Suppressor macrophage treated with lipopolysaccharide for 1 hour (primary cell): ENCODE results near the gene AFG1L.
"Not testable (repeated sequence)": the region's sequence is repeated elsewhere in the genome, so short reads cannot be mapped to it uniquely, and the experiment has no call there.

ENCODE experiments used
- DNase-seq, 3 donors: peaks; one replicate each; pipeline ENCODE4 v3.0.0-alpha.2; 2020 to 2022

AFG1L gene

DNA sequence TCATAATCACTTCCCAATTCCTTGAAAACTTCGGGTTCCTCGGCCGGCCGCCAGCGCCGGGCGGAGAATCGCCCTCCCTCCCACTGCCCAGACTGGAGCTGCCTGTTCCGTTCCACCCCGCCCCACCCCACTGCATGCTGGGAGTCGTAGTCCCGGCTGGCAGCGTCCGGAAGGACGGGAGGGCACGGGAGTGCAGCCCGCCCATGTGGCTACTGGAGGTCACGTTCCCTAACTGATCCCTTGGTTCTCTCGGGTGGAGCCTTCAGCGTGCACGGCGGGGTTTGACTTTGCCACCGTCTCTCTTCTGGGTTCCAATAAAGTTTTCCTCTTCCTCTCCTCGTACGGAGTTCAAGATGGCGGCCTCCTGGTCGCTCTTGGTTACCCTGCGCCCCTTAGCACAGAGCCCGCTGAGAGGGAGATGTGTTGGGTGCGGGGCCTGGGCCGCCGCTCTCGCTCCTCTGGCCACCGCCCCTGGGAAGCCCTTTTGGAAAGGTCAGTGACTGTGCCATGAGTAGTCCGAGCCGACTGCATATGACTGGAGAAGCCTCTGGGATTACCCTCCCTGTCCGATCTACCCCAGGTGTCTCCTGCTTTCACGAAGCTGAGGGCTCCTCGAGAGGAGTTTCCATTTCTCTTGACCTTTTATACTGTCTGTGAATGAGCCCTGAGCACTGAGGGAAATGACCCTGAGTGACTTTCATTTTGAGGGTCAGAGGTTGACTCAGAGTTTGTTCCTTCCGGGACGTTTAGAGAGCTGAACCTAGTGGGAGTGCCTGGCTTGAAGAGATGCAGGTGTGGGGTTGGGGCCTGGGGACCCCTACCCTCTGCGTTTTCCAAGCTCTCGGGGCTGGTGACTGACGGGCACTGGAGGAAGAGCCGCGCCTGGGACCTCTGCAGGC is at the start of gene AFG1L:
Gene AFG1L (plus strand): TSS at position 328 of the 899 bp plus-strand sequence. CDS start 26 bp downstream, at position 354.
- peak; percentile 83 to 95 (median 90) for DNase-seq

DNA sequence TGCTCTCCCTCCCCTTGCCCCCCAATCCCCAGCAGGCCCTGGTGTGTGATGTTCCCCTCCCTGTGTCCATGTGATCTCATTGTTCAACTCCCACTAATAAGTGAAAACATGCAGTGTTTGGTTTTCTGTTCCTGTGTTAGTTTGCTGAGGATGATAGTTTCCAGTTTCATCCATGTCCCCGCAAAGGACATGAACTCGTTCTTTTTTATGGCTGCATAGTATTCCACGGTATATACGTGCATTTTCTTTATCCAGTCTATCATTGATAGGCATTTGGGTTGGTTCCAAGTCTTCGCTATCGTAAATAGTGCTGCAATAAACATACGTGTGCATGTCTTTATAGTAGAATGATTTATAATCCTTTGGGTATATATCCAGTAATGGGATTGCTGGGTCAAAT is 49.8 kb upstream of the AFG1L start:
- not testable (repeated sequence) for DNase-seq

DNA sequence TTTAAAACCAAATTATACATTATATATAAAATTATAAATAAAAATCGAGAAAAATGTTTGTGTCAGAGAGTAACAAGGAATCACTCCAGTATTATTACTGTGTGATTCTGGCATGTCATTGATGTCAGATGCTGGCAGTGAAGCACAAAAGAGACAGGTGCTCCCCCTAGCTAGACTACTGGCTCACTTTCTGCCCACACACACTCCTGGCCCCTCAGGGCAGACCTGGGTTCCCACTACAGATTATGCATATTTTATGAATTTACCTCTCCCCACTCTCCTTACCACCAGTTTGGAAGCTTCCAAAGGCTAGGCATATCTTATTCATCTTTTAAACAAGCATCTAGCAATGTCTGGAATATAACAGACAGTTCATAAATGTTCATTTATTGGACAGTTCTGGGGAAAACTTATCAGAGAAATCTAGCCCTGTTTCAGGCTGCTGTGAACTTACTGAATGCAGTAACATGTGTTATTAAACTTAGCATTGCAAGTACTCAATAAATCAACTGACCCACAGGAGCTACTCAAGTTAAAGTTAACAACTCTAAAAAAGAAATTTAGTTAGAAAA is 46.8 kb upstream of the AFG1L start:
- no peak for DNase-seq

DNA sequence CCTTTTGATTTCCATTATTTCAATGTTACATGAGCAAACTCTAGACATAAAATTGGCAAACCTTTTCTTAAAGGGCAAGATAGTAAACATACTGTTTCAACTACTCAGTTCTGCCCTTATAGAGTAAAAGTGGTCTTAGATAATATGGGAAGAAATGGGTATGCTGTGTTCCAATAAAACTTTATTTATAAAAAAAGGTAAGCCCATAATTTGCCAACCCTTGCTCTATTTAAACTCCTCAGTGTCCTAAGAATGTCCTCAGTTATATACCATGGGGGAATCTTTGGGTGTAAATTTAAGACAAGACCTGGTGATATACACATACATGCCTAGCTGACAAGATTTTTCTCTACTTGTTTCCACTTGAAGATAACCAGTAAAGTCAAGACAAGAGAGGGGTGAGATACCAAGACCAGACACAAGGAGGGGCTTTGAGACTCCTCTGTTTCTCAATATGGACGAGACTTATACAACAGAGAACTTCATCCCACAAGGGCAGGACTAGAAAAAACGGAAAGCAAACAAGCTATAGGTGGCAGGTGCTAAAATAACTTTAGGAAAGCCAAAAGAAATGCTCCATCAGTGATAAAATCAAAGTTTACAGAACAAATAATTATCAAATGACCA is 44.5 kb upstream of the AFG1L start:
- DNase-seq, result peak; percentile 17 to 34 (median 25)

DNA sequence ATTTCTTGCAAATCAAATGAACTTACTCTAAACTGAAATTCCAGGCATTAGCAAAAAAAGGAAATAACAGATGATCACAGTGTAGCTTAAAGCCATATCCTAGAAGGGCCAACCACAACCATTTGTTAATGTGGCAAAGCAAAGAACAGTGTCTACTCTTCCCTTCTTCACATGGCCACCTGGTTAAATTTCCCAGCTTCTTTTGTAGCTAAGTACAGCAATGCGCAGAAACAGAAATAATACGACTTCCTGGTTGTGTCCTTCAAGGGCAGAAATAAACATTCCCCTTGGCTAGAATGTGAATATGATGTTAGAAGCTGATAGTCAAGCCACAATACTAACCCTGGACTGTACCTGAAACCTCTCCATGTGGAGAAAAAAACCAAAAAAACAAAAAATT is 43.6 kb upstream of the AFG1L start:
- DNase-seq, result no peak

DNA sequence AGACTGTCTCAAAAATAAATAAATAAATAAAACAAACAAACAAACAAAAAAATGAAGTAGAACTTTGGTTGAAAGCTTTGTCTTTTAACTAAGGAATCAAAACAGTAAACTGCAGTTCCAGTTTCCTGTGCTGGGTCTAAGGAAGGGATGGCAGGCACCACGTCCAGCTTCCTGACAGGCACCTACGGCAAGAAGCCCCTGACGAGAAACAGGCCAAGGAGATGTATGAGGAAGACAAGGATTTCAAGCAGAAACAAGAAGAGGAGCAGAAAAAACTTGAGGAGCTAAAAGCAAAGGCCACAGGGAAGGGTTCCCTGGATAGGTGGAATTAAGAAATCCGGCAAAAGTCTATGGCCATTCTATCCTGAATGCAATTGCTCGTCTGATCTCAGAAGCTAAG is 42.8 kb upstream of the AFG1L start:
- DNase-seq, result no peak

DNA sequence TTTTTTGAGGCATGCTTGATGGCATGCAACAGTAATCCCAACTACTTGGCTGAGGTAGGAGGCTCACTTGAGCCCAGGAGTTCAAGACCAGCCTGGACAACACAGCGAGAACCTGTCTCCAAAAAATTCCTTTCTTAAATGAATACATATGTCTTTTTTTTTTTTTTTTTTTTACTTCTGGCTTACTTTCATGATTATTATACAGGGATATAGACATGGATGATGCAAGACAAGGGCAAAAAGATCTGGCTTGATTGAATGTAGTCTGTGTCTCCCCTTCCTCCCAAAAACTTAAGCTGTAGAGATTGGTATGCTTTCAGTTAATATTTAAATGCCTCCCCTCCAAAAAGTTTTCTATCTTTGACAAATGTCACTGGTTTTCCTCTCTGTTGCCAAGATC is 41.6 kb upstream of the AFG1L start:
- no peak for DNase-seq

DNA sequence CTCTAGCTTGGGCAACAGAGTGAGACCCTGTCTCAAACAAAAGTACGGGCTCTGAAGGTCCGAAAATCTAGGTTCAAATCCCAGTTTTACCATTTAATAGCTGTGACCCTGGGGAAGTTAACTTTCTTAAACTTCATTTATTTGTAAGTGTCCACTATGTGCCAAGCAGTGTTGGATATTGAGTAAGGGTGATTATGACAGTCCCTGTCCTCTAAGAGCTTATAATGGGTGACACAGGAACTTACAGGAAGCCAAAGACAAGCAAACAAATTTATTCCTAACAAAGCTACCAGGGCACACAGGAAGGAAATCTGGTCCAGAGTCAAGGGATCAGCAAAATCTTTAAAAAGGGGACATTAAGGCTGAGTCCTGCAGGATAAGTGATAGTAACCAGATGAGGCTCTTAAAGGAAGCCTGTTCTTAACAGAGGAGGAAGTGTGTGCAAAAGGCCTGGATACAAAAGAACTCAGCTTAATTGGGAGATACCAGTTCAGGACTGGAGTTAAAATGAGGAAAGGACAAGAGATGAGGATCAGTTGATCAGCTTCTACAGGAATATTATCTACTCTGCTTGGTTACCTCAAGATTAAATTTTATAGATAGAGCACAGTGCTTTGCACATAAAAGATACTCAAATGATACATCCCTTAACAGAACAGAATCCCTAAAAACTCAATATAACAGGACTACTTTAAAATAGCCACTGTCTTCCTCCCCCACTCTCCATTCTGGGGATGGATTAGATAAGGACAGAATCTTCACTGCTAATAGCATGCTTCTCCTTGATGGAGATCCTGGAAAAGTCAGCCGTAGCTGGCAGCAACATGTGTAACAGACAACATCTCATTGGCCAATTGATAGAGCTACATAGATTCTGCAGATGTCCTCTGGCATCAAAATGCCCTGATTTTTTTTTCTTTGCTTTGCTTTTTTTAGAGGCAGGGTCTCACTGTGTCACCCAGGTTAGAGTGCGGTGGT is 40.1 kb upstream of the AFG1L start:
- peak; percentile 41 to 66 (median 58) for DNase-seq

DNA sequence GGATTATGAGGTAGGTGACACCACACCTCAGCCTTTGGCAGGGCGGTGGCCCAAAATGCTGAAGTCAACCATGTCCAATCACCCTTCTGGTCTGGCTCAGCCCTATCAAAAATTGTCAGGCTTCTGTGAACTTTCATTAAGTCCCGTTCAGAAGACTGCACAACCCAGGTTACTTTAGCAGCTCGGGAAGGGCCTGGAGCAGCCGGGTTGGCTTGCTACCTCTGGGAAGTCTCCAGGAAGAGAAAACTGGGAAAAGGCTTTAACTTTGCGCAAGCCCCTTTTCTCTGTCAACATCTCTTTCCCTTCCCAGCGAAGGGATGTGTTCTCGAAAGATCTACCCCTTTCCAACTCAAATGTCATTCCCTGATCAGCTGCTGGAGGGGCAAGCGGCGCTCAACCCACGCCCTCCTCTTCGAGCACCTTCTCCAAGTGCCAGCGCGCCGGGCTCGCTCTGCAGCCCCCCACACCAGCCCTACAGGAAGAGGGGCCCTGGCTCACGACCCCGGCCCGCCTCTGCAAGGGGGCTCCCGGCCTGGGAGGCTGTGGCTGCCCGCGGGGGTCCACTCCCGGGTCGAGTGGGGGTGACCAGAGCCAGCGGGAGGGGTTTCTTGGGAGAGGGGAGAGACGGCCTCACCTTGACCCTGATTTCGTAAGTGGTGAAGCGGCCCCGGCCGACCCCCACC is 34.6 kb upstream of the AFG1L start:
- DNase-seq, result peak; percentile 46 to 48 (median 46)

DNA sequence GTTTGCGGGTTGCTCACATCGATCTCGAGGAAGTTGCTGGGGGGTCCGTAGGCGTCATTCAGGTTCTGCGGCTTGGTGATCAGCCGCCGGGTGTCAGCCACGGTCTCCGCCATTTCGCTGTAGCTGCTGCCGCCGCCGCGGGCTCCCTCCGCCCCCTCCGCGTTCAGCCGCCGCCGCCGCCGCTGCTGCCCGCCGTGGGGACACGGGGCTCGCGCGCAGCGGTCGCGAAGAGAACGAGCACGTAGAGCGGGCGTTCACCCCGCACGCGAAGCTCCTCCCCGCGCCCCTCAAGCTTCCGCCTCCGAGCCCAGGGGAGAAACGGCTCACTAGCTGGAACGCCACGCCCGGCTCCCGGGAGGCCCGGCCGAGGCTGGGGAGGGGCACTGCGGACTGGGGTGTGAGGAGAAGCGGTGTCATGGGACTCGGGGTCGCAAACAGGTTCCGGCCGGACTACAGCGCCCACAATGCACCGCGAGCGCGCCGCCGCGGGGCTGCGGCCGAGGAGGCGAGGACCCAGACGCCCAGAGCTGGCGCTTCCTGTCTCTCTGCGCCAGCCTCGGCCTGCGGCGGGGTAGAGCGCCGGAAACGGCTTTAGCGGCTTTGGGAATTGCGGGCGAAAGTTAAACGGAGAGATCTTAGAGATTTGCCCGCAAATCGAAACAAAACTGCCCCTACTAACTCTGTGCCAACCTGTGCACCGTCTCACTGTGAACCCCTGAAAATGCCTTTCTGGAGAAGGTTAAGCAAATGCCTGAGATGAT is 33.9 kb upstream of the AFG1L start, which contains the start of gene SNX3:
Gene SNX3 (minus strand): TSS at position 232 of the 761 bp plus-strand sequence. CDS start 119 bp downstream, at position 113.
- peak; percentile 96 to 97 (median 96) for DNase-seq

DNA sequence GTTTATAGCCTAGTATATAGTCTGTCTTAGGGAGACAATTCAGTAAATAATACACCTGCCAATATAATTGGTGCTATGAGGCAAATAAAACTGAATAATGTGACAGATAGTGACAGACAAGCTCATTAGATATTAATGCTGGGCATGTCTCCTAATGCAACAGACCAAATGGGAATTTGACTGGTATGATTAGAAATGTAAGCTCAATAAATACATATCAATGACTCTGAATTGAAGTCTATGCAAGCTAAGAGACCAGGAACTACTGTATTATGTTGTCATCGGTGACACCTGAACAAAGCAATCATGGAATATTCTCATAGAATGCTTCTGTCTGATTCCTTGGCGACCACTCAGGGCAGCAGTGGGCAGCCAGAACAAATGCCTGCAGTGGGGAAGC is 31.5 kb upstream of the AFG1L start:
- DNase-seq, result no peak

DNA sequence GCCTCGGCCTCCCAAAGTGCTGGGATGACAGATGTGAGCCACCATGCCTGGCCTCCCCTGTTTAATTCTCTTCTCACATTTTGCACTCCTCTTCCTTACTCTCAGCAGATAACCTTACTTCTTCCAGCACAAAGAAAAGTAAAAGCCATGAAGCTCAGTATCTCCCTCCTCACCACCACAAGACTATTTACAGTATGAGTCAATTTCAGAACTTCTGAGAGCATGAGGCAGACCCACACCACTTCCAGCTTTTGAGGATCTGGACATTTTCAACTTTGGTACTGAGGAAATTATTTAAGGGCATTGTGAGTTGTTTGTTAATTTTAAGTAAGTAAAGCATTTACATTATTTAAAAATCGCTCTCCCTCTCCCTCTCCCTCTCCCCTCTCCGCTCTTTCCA is 26.0 kb upstream of the AFG1L start:
- no peak for DNase-seq

DNA sequence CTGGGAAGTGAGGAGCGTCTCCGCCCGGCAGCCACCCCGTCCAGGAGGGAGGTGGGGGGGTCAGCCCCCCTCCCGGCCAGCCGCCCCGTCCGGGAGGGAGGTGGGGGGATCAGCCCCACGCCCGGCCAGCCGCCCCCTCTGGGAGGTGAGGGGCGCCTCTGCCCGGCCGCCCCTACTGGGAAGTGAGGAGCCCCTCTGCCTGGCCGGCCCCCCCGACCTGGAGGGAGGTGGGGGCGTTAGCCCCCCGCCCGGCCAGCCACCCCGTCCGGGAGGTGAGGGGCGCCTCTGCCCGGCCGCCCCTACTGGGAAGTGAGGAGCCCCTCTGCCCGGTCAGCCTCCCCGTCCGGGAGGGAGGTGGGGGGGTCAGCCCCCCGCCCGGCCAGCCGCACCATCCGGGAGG is 24.9 kb upstream of the AFG1L start:
- DNase-seq, result not testable (repeated sequence)

DNA sequence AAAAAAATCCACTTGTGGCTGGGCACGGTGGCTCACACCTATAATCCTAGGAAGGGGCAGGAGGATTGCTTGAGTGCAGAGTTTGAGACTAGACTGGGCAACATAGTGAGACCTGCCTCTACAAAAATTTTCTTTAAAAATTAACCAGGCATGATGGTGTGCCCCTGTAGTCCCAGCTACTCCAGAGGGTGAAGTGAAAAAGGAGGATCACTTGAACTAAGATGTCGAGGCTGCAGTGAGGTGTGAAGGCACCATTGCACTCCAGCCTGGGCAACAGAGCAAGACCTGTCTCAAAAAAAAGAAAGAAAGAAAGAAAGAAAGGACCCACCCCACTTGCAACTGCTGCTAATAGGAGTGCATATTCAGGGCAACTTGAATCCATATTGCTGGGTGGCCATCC is 20.3 kb upstream of the AFG1L start:
- no peak for DNase-seq

DNA sequence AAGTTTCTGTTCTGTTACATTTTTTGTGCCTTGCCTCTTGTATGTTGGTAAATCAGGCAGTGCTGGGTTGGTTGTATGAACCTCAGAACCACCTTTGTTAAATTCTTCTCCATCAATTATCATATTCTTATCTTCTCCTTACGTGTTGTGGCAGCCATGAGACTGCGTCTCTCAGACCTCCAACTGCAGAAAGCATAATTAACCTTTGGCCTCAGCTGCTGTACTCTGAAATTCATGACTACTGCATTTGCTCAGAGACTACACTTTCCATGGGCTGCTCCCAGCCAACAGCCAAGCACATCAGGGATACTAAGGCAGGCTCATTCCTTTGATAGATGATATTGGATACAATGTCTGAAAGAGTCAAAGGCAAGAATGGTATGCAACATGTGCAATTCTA is 18.9 kb upstream of the AFG1L start:
- no peak for DNase-seq

DNA sequence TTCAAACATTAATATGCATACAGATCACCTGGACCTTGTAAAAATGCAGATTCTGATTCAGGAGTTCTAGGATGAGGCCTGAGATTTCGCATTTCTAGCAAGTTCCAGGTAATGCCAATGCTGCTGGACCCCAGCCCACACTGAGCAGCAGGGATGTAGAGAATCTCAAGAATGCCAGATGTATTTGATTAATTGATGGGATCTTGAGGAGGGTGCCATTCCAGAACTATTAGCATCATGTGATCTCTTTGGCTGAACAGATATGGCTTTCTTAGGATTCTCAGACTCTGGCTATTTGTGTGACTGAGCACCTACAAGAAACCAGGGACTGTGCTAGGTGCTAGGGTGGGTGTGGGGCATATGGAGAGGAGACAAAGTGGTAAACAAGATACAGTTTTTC is 17.6 kb upstream of the AFG1L start:
- no peak for DNase-seq

DNA sequence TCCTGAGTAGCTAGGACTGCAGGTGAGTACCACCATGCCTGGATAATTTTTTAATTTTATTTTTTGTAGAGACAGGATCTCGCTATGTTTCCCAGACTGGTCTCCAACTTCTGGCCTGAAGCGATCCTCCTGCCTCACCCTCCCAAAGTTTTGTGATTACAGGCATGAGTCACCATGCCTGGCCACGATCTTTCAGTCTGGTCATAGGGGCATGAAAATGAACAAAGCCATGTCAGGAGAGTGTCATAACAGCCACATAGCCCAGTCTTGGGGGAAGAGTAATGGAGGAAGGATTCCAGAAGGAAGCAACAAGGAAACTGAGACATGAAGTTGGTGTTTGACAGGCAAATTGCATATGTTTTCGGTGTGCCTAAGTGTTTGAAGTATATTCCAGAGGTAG is 17.0 kb upstream of the AFG1L start:
- no peak for DNase-seq

DNA sequence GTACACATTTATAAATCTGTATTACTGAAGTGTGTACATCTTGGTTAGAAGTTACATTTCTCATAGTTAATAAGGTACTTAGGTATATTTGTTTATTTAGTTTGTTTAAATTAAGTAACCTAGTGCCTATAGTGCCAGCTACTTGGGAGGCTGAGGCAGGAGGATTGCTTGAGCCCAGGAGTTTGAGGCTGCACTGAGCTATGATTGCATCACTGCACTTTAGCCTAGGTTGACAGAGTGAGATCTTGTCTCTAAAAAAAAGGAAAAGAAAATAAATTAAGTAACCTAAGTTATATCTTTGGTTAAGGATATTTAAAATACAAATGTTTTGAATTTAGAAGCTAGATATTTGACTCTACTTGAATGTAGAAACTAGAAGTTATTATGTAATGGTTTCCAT is 9.5 kb upstream of the AFG1L start:
- no peak for DNase-seq

DNA sequence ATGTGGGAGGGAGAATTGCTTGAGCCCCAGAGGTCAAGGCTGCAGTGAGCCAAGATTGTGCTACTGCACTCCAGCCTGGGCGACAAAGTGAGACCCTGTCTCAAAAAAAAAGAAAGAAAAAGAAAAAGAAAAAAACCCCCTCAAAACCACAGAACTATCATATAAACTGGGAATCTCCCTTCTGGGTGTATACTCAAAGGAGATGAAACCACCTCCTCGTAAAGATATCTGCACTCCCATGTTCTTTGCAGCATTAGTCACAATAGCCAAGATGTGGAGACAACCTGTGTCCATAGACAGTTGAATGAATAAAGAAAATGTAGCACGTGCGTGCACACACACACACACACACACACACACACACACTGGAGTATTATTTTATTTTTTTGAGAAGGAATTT is 8.5 kb upstream of the AFG1L start:
- no peak for DNase-seq

DNA sequence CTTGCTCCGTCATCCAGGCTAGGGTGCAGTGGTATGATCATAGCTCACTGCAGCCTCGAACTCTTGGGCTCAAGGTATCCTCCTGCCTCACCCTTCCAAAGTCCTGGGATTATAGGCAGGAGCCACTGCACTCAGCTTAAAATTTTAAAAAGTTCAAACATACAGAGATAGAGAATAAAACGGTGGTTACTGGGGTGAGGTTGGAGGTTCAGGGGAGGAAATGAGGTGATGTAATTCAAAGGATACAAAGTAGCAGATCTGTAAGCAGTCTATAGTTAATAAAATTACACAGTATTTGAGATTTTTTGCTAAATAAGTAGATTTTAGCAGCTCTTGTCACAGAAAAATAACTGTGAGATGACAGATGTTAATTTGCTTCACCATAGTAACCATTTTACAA is 7.5 kb upstream of the AFG1L start:
- DNase-seq, result no peak

DNA sequence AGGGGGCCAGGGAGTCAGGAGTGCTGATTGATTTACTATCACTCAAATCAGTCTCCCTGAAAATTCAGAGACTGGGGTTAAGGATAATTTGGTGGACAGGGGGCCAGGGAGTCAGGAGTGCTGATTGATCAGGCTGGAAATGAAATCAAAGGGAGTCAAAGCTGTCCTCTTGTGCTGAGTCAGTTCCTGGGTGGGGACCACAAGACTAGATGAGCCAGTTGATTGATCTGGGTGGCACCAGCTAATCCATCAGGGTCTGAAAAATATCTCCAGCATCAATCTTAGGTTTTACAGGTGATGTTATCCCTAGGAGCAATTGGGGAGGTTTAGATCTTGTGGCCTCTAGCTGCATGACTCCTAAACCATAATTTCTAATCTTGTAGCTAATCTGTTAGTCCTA is 6.1 kb upstream of the AFG1L start:
- DNase-seq, result no peak
